Suprapubic skin (tissue), 4 donors: ENCODE measurements around the gene SPEG. TPM values are rescaled to one million over a fixed set of nuclear protein-coding genes. Genes with fewer than 3 reads are reported as not detected.
A peak's percentile ranks its signal among the peaks of the same experiment; 100 is the strongest.

Source experiments
- DNase-seq, 2 donors: peaks; one replicate each; pipeline ENCODE4 v3.0.0-alpha.2; 2019; ENCODE audit warnings: low spot score in 2 of 2
- H3K27ac ChIP-seq: fragments of 200-600 bp; sonication (generic); one replicate; pipeline ENCODE4 v1.5.1; 2019
- H3K27me3 ChIP-seq: fragments of 200-600 bp; sonication (generic); one replicate; pipeline ENCODE4 v1.5.1; 2019
- H3K36me3 ChIP-seq: fragments of 200-600 bp; sonication (generic); one replicate; pipeline ENCODE4 v1.5.1; 2019
- H3K4me1 ChIP-seq: fragments of 200-600 bp; sonication (generic); one replicate; pipeline ENCODE4 v1.5.1; 2019
- H3K4me3 ChIP-seq: fragments of 200-600 bp; sonication (generic); one replicate; pipeline ENCODE4 v1.5.1; 2019; ENCODE audit warnings: mild to moderate bottlenecking
- H3K9me3 ChIP-seq: fragments of 200-600 bp; sonication (generic); one replicate; pipeline ENCODE4 v1.5.1; 2019
- EP300 ChIP-seq: sonication (generic); formaldehyde crosslinking; IDR thresholded peaks from one replicate; pipeline ENCODE4 v1.6.1; 2017; ENCODE audit warnings: antibody characterized with exemption
- POLR2A ChIP-seq, 2 donors: fragments of 450-650 bp; IDR thresholded peaks; one replicate each; pipeline ENCODE4 v1.6.1; 2017; ENCODE audit warnings: antibody characterized with exemption in 2 of 2, mild to moderate bottlenecking in 2 of 2, moderate library complexity in 2 of 2
- POLR2AphosphoS5 ChIP-seq, 3 donors: sonication (generic); formaldehyde crosslinking; IDR thresholded peaks; one replicate each; pipeline ENCODE4 v1.6.1; 2017; ENCODE audit warnings: antibody characterized with exemption in 3 of 3
- WGBS: methylation state at CpG from one replicate; pipeline ENCODE4 v1.1.5; 2018; 5-methylcytosine and 5-hydroxymethylcytosine counted together
- total RNA-seq, 4 donors: library from RNA; depleted of rRNA; stranded (reverse); fragments of >200 nt; gene quantifications; one replicate each; pipeline ENCODE4 v1.1.0, GENCODE V29; 2016
- TF ChIP-seq, protein P1 (sequence below), 2 donors: fragments of 200-600 bp in 1 of 2; fragments of 450-650 bp in 1 of 2; sonication (generic) in 1 of 2; IDR thresholded peaks; one replicate each; pipeline ENCODE4 v1.5.1; 2016 to 2019; ENCODE audit warnings: antibody characterized with exemption in 2 of 2, mild to moderate bottlenecking in 1 of 2, moderate library complexity in 1 of 2

SPEG gene
- total RNA-seq, 4 donors from 2014 or later = 6.5 to 17.2 (median 6.7) TPM

DNA sequence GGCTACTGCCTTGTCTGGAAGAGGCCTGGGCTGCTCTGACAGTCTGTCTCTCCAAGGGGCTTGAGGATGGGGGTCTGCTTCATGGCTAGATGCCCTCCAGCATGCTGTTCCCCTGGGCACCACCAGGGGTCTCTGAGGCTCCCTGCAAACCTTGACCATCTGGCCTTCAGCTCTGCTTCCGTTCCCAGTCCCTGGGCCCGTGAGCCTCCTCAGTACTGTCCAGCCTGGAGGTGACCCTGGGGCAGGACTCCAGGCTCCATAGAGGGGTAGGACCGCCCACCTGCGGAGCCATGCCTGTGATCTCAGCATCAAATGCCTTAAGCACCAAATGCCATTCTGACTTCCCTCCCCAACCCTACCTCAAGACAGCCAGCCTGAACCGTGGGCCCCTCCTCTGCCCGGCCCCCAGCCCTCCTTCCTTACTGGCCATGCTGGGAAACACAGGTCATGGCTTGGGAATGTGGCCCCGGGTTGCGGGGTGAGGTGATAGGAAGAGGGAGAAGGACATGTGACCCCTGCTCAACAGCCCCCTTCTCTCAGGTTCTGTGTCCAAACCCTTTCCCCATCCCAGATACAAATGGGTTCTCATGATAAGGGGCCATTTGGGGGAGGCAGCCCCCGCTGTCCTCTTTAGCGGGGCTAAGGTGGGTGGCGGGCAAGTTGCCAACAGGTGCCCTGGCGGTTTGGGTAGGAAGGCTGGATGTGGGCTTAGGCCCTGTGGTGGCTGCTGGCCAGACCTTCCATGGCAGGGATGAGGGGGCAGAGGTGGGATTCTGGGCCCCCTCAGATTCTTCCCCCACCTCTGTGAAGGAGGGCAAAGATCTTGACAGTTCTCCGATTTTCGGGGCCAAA, 25.0 kb downstream of the SPEG start:
- peak overlapping the region; percentile 24 for H3K27ac ChIP-seq
- 67% methylated on average over 9 of the region's 14 CpGs for WGBS
- H3K27me3 ChIP-seq = peaks cover 13% of the 10 kb centered on the region
- H3K4me1 ChIP-seq = peaks cover 10% of the 10 kb centered on the region
- TF ChIP-seq POLR2A (IDR thresholded peaks at IDR 0.05) = no peak
- TF ChIP-seq, protein P1, sequence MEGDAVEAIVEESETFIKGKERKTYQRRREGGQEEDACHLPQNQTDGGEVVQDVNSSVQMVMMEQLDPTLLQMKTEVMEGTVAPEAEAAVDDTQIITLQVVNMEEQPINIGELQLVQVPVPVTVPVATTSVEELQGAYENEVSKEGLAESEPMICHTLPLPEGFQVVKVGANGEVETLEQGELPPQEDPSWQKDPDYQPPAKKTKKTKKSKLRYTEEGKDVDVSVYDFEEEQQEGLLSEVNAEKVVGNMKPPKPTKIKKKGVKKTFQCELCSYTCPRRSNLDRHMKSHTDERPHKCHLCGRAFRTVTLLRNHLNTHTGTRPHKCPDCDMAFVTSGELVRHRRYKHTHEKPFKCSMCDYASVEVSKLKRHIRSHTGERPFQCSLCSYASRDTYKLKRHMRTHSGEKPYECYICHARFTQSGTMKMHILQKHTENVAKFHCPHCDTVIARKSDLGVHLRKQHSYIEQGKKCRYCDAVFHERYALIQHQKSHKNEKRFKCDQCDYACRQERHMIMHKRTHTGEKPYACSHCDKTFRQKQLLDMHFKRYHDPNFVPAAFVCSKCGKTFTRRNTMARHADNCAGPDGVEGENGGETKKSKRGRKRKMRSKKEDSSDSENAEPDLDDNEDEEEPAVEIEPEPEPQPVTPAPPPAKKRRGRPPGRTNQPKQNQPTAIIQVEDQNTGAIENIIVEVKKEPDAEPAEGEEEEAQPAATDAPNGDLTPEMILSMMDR (IDR thresholded peaks at IDR 0.05) = peak; percentile 40 to 89
- TF ChIP-seq EP300 = no peak
- no peaks in the 10 kb centered on the region for H3K9me3 ChIP-seq
- no peaks in the 10 kb centered on the region for H3K36me3 ChIP-seq
- DNase-seq = no peak
- H3K4me3 ChIP-seq = no peak overlapping the region

DNA sequence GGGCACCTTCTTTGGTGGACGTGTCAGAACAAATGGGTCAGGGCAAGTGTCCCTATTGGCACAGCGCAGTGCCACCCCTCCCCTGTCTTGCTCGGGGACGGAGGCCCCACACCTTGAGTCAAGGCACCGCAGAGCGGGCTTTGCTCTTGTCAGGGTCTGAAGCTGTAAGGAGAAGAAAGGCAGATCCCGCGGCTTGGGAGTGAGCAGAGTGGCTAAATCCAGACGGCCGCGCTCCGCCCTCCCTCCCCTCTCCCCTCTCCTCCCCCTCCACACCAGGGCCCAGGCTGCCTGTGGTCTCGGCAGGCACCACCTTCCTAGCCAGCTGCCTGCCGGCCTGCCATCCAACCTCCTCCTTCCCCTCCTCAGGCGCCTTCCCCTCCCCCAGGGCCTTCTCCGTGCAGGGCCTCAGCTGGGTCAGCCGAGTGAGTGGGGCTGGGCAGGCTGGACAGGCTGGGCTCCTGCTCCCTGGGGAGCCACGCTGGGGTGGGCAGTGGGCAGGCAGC, 25.8 kb downstream of the SPEG start:
- Histone ChIP-seq H3K27me3 (peaks cover 13% of the 10 kb centered on the region), H3K9me3 (no peaks in the 10 kb centered on the region), H3K4me1 (peaks cover 10% of the 10 kb centered on the region), H3K4me3 (no peak overlapping the region), H3K36me3 (no peaks in the 10 kb centered on the region), H3K27ac (no peak overlapping the region)
- TF ChIP-seq POLR2A (IDR thresholded peaks at IDR 0.05) (no peak), POLR2AphosphoS5 (IDR thresholded peaks at IDR 0.05) (no peak), EP300 (no peak)
- TF ChIP-seq, protein P1 (IDR thresholded peaks at IDR 0.05) = no peak
- WGBS = 60% methylated on average over 2 of the region's 18 CpGs
- DNase-seq = no peak

DNA sequence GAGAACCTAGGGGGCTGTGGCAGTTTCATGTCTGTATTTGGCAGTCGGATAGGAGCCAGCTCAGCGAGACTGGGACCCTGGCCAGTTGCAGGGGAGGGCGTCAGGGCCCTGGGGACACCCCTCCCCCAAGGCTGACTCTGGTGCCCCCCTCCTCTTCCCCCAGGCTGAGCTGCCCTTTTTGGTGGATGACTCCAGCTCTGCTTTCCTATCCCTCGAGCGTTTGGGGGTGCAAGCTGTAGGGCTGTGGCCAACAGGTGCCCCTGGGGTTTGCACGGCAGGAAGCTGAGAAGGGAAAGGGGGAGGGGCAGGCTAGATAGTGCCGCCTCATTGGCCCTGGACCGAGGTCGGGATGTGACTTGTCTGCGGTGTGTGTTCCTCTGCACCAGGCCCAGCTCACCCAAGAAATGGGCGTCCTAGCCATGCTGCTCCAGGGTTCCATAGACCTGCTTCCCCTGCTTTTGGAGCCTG, 26.4 kb downstream of the SPEG start:
- WGBS = no CpG with 5 or more reads among the region's 11 CpGs
- H3K4me1 ChIP-seq = peaks cover 10% of the 10 kb centered on the region

DNA sequence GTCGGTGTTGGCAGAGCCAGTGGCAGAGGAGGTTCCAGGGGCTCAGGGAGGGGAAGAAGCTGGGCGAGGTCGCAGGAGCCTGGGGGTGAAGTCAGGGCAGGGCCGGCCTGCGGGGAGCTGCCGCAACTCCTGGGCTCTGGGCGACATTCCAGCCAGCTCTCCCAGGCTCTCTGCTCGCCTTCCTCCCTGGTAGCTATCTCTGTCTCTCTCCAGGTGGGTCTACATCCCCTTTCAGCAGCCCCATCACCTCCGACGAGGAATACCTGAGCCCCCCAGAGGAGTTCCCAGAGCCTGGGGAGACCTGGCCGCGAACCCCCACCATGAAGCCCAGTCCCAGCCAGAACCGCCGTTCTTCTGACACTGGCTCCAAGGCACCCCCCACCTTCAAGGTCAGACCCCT, 27.0 kb downstream of the SPEG start:
- peaks cover 10% of the 10 kb centered on the region for H3K4me1 ChIP-seq
- no peaks in the 10 kb centered on the region for H3K36me3 ChIP-seq
- no peak for DNase-seq
- H3K27ac ChIP-seq = no peak overlapping the region
- TF ChIP-seq EP300 (no peak), POLR2A (IDR thresholded peaks at IDR 0.05) (no peak), POLR2AphosphoS5 (IDR thresholded peaks at IDR 0.05) (no peak)
- TF ChIP-seq, protein P1 (IDR thresholded peaks at IDR 0.05) = no peak
- H3K27me3 ChIP-seq = peaks cover 13% of the 10 kb centered on the region
- H3K4me3 ChIP-seq = no peak overlapping the region
- 82% methylated on average over 8 of the region's 14 CpGs for WGBS
- H3K9me3 ChIP-seq = no peaks in the 10 kb centered on the region

More for the DNA sequence above, 26.4 kb downstream of the SPEG start:
- H3K4me3 ChIP-seq = no peak overlapping the region
- H3K27me3 ChIP-seq = peaks cover 13% of the 10 kb centered on the region
- H3K27ac ChIP-seq = no peak overlapping the region
- no peaks in the 10 kb centered on the region for H3K36me3 ChIP-seq
- no peak for DNase-seq
- TF ChIP-seq EP300 (no peak), POLR2AphosphoS5 (IDR thresholded peaks at IDR 0.05) (no peak), POLR2A (IDR thresholded peaks at IDR 0.05) (no peak)
- TF ChIP-seq, protein P1 (IDR thresholded peaks at IDR 0.05) = no peak
- H3K9me3 ChIP-seq = no peaks in the 10 kb centered on the region

DNA sequence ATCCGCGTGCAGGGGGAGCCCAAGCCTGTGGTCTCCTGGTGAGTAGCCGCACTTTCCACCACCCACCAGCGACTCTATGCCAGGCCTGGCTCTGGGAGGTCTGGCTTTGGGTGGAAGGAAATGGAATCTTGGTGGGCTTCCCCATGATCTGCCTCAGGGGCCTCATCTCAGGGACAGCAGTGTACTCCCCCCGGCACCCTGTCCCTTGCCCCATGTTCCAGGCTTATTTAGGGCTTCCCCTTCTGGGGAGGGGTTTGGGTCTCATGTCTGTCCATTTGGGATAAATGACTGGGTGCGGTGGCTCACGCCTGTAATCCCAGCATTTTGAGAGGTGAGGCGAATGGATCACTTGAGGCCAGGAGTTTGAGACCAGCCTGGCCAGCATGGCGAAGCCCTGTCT, 27.7 kb downstream of the SPEG start:
- Histone ChIP-seq H3K27ac (no peak overlapping the region), H3K4me3 (no peak overlapping the region), H3K36me3 (no peaks in the 10 kb centered on the region), H3K27me3 (peaks cover 13% of the 10 kb centered on the region), H3K9me3 (no peaks in the 10 kb centered on the region), H3K4me1 (peaks cover 10% of the 10 kb centered on the region)
- TF ChIP-seq POLR2AphosphoS5 (IDR thresholded peaks at IDR 0.05) (no peak), EP300 (no peak)
- WGBS = 95% methylated on average over 8 of the region's 9 CpGs
- no peak for DNase-seq
